Activated T-cell treated with anti-CD3 and anti-CD28 coated beads for 4 hours (primary cell): Measurements from ENCODE around the gene GORASP1.

ENCODE experiments used
- DNase-seq: peaks from one replicate; pipeline ENCODE4 v3.0.0-alpha.2; 2020

GORASP1 gene

DNA sequence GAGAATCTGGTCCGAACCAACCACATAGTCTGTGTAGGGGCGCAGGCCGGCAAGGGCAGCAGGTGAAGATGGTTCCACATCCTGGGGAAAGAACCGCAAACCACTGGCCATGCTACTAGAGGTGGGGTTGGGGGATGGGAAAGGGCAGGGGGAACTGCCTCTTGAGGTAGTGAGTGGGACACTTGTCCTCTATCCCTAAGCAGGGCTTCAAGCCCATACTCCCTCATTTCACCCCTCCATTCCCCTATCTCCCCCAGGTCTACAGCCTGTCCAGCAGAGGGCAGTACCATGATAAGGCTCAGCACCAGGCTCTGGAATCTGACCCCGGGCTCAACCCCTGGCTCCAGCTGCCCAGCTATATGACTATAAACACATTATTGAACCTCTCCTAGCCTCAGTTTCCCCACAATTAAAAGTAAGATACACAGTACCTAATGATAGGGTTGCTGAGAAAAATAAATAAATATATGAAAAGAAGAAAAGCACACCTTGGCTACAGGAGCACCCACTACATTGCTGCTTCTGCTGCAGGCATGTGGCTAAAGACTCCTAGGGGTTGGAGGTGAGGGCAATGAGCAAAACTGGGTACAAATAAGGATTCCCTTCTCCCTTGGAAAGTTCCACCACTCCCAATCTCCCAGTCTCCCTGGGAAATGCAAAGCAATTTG is 6.3 kb downstream of the GORASP1 start:
- peak; percentile 35 for DNase-seq

DNA sequence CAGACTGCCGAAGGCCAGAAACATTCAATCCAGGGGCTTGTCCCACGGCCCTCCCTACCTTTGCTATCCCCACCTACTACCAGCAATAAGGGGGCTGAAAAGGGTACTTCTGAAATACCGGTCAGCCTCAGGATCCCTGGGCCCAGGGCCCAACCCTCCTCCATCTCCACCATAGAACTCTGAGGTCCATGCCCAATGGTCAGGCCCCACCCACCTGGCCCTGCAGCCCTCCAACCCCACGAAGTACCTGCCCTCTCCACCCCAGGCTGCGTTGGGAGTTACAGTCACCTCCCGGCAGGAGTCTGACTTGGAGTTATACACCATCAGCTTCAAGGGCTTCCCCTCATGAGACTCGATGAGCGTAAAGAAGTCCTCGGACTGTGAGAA is 6.9 kb downstream of the GORASP1 start:
- DNase-seq: no peak

DNA sequence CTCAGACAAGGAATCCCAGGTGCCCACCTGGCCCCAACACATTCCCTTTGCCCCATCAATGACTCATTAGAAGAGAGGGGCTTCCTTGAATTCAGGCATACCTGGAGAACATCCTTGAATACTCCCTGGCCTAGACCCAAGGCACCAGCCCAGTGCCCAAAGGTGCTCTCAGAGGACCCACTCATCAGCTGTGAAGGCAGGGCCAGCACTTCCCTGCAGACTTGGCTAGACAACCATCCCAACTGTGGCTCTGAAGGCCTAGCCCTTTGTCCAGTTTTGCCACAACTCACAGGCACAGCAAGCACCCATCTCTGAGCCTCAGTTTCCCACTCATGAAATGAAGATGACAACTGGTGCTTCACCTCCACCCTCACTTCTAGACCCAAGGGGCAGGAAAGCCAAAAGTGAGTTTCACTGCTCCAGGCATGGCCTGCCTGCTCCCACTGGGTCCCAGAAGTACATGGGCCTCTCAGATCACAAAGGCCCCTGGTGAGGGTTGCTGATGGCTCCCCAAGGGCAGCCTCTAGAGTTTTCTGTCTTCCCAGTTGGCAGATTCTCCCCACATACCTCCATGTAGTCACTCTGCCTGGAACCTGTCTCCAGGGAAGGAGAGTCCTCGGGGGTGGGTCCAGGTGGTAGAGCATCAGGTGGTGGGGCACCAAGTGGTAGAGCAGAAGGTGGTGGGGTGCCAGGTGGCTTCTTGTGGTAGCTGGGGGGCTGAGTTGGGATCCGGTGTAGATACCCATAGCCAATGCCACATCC is 7.5 kb downstream of the GORASP1 start:
- no peak for DNase-seq

DNA sequence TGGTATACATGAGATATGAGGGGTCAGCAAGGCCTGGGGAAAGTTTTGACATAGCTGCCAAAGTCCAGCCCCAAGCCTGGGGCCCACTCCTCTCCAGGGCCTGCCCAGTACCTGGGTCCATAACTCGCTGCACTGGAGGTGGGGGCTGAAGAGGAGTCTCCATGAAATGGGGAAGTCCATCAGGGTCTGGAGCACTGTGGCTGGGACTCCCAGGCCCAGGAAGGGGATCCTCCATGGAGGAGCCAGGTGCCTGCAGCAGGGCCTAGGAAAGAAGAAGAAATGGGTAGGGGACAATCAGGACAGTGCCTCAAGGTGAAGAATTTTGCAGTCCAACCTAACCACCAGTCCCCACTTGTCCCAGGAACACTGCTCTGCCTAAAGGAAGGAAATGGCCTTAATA is 8.2 kb downstream of the GORASP1 start:
- no peak for DNase-seq

DNA sequence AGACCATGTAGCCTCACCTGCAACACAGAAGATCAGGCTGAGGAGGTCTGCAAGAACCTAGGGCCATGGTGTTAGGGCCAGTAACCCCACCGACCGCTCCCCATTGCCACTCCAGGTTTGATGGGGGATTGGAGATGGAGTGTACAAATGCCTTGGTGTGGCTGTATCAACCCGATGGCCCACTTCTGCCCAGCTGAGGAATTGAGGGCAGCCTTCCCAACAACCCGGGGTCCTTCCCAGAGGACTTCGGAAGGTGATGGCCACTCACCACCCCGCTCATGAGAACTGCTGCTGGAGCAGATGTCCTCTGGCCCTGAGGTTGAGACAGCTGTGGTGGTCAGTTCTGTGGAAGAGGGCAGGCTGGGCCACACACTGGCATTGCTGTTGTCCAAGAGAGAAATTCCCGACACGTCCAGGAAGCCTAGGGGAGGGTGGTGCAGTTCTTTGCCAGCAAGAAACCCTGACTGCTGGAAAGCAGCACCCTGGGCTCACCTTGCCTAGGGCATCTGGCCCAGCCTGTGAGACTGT is 8.9 kb downstream of the GORASP1 start:
- no peak for DNase-seq

DNA sequence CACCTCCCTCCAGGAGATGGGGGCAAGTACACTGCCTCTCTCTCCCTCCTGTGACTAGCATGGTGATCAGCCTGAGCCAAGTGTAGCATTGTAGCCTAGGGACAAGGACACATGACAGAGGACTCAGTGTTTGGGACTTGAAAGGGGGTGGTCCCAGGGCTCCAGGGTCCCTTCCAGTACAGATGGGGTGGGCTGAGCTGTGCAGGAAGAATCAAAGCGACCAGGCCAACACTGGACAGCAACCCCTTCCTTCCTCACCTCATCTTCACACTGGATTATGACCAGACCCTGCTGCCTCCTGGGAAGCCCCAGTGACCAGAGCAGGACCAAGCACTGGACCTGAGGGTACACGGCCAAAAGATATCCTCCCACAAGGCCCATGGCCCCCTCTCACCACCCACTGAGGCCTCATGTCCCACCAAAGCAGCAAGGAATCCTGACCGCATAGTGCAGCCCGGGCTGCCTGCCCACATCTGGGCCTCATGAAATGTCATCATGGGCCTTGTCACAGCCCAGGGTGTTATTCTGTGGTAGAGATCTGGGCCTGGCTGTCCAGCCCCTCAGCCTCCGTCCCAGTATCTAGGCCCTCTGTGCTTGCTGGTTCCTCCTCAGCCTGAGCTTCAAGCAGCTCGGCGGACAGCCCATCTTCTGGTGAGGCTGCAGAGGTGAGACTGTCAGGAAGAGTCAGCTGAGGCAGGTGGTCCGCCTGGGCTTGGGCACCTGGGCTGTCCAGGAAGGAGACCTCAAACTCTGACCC is 9.5 kb downstream of the GORASP1 start:
- no peak for DNase-seq

DNA sequence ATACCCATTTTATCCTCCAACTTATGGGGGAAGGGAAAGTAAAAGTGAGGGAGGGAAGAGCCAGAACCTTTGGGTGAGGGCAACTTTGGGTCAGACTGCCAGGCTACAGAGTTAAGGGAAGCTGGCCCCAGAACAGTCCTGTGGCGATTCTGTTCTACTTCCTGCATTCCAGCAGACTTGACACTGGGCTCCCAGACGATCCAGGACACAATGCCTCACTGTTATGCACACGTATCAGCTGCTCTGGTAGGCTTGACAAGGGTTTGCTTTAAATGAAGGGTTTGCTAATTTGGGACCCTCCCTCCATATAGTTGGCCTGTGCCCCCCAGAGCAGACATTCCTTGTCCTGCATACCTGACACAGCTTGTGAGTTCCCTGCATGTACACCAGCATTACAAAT is 10.7 kb downstream of the GORASP1 start:
- no peak for DNase-seq

DNA sequence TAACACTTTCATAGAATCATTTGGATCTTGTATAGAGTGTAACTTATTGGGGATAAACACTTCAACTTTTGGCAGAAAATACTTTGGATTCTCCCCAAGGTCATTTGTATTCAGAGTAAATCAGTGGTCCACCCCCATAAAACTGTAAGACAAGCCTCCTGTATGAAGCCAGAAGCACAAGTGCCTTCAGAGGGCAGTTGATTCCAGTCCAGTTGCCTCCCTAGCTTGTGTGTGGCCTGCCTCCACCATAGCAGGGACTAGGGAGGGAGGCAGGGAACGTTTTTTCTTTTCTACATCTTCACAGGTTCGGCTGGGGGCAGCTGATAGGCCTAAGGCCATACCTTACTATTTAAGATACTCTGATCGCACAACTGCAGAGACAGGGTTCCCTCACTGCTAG is 11.6 kb downstream of the GORASP1 start:
- no peak for DNase-seq

DNA sequence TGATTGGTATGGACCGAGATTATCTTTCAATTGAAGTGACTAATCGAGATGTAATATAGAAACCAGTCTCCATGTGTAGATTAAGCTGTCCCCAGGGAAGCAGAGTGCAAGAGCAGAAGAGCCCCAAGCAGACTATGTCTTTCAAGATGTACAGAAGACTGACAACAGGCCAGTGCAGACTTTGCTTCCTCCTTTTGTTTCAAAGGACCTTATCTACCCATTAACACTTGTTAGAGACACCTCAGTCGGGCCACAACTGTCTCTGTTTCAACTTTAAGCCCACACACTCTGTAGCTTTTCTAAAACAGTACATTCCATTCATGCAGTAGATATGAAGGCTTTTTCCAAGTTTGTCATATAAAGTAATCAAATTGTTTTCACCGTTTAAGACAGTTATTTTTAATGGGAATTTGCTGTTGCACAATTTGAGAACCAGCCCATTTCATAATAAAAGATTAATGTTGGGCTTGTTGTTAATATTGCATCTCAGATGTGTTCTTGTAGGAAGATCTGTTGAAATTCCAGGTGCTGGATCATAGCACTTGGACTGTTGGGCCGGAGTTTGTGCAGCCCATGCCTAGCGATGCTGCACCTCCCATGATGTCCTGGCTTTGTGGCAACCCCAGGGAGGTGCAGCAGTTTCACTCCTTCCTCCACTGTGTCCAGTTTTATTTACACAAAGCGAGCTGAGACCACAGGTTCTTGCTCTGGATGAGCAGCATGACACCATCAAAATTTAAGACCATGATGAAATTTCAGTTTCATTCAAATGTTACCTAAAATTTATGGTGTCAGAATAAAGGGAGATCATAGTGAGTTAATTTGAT is 12.4 kb downstream of the GORASP1 start:
- no peak for DNase-seq

DNA sequence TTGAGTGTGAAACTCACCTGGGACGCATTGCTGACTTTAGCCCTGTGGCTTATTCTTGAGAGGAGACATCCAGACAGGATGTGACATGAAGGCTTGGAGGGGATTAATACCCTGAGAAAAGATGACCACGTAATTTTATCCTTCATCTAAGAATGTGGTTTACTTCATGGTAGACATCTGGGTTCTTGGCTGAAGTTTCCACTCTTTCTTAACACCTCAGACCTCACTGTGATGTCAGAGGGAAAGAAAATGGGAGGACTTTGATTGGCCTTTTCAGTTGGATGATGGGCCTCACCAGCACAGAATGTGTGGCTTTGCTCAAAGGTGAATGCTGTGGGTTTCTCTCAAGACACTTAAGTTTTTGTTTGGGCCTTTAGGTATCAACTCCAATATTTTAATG is 16.5 kb downstream of the GORASP1 start:
- no peak for DNase-seq

DNA sequence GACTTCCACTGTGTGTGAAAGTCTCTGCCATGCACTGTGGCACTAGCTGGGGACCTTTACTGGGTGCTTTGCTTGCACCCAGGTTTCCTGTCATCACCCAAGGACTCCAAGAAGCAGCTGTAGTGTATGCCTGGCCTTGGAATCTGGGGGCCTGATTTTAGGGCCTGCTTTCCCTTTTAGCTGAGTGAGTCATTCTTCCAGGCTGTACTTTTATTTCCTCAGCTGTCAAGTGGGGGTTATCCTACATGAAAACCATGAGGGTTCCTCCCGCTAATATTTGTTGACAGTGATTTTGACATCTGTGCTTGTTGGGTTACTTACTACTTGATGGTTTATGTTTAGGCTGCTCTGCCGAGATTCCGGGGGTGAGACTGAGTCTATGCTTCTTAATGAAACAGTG is 18.5 kb downstream of the GORASP1 start:
- DNase-seq: no peak

DNA sequence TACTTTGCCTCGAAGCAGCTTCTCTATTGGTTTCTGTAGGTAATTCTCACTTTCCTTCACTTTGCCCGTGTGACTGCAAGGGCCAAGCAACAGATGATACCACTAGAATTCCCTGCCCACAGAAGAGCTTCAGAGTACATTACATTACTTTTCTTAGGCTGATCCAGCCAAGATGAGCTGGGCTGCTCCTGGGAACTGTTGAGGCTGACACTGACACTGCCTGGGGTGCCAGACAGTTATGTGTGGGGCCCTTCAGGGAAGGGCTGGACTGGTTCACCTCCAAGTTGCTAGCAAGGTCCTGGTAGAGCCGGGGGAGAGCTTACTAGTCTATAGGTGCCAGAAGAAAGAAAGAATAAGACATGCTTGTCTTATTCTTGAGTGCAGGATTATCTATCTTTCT is 19.0 kb downstream of the GORASP1 start:
- DNase-seq: no peak

DNA sequence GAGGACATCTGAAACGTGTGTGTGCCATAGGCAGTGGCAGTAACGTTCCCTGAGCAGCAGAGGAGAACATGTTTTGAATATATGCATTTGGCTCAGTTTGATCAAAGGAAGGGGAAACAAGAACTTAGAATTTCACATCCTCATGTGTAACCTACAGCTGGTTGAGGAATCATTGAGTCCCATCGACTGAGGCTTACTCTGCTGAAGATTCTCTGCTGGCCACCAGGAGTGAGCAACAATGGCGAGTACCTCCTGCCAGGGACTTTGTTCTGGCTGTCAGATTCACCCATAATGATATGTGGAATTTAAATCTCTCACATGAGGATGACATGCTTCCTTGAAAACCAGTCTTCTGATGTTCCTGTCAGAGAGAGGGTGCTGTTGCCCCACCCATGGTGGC is 21.3 kb downstream of the GORASP1 start:
- DNase-seq: no peak

DNA sequence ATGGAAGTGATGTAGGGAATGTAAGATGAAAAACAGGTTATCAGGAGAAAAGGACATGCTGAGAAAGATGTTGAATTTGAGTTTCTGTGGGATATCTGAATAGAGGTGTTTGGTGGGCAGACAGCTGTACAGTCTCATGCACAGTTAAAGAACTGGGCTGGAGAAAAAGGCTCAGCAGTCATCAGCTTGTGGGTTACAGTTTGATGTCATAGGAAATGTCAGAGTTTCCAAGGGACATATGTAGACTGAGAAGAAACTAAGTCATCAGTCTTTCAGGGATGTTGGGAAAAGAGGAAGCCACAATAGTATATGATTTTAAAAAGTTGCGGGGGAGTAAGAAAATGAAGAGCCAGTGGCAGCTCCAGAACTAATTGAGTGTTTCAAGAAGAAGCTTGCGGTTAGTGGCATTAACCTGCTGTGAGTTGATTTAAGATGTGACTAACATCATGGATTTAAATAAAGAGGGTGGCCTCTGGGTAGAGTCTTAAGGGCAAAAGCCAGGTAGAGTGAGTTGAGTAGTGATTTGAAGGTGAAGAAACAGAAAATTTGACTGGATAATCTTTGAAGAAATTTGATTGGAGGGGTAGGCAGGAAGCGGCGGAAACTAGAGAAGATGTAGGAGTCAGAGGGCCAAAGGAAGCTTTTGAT is 24.6 kb downstream of the GORASP1 start:
- no peak for DNase-seq

DNA sequence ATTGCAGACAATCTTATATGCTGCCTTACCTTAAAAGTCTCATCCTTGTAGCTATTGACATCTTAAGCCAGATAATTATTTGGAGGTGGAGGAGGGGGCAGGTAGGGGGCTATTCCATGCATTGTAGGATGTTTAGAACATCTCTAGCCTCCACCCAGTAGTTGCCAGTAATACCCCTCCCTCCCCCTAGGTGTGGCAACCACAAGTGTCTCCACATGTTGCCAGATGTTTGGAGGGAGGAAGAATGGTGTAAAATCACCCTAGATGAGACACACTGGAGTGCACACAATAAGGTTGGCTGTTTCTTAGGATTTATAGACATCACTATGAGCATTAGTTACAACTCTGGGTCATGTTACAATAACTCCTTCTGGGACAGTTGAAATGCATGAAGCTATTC is 27.4 kb downstream of the GORASP1 start:
- no peak for DNase-seq

DNA sequence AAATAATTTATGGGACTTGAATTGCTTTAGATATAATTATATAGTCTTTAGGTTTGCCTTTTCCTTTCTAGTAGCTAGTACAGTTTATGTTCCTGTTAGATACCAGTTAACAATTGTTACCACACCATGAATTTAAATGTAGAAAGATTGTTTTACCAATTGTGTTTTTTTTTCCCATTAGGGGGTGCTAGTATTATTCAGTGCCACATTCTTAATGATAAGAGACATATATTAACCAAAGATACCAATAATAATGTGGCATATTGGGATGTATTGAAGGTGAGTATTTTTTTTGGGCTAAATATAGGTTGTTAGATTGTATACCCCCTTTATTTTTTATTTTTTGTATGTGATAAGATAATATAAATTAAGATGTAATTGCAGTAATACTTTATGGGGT is 27.9 kb downstream of the GORASP1 start:
- DNase-seq: no peak

DNA sequence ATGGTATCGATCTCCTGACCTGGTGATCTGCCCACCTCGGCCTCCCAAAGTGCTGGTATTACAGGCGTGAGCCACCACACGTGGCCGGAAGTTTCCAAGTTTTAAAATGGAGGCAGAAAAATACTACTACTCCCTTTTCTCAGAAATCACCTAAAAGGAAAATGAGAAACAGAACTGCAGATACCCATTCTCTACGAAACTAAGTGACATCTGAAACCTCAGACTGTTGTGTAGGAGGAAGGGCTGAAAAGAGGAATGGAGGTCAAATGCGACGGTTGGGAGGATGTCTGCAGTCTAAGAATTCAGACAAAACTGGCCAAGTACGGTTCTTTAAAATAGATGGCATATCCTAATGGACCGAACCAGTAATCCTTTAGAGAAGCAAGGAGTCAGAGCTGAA is 31.5 kb downstream of the GORASP1 start:
- DNase-seq: no peak

DNA sequence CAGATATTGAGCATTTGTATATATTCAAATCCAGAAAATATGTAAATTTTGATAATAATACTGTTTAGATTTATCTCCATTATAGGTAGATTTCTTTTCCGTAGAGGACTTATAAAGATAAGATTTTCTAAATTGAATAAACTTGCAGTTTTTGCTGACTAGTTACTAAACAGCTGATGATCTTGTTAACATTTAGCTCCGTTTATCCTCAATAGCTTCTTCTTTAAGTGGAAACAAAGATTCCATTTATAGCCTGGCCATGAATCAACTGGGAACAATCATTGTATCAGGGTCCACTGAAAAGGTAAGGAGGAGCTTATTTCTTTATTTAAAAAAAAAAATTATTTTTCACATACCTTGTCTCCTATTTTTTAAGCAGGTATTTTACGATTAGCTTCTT is 38.9 kb downstream of the GORASP1 start:
- DNase-seq: no peak

DNA sequence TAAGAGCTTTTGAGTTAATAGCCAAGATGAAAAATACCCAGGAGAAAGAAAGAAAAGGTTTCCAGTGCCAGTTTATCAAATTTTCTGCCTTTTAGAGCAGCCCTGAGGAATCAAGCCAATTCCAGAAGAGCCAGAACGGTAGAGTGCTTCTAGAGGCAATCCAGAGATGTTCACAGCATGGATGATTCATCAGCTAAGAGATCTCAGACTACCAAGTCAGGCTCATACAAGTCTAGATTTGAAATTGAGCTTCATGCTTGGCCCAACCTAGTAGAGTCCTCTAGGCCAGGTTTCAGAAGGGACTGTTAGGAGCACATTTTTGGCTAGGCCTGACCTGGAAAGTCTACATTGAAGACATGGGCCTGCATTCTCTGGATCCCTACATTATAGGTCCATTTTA is 40.1 kb downstream of the GORASP1 start:
- no peak for DNase-seq

DNA sequence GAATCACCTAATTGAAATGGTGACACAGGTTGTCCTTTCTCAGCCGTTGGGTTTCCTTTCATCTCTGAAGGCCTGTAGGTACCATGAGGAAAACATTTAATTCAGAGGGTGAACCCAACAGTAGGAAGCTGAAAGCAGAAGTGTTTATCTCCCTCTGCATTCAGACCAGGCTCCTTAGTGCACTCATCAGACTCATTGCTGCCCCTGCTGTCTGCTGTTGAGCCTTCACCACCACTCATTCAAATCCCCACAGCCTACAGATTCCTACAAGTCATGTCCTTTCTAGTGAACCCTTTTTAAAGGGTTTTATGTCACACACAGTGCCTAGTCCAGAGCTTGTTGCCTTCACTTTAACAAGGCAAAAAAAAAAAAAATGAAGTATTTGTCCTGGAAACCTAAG is 42.2 kb downstream of the GORASP1 start:
- DNase-seq: no peak

DNA sequence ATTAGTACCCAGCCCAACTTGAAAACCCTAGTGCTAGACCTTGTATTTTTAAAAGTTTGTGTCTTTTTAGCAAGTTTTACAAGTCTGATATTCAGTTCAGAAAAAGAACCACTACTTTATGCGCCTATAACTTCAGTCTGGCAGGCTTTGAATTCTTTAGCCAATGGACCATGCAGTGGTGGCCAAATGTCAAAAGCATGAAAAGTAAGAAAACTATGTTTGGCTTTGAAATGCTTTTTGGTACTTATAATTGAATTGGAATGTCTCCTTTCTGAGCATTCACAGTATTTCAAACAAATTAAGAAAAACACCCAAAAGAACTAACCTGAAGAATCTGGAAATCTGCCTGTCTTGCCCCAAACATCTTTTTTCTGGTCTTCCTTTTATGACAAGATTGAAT is 42.8 kb downstream of the GORASP1 start:
- no peak for DNase-seq

DNA sequence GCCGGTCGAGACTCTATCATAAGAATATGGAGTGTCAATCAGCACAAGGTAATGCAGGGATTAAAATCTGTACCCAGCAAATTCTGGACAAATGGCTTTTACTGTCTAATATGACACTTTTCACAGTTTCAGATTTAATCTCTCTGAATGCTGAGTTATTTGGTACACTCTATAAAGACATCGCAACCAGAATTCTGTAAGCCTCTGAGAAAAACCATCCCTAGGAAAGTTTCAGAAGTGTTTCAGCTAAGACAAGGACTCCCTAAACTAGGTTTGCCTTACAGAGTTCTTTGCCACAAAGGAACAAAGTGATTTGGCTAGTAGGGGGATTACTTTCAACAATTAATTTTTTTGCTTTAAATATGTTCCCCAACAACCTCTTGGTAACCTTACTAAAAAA is 44.3 kb downstream of the GORASP1 start:
- no peak for DNase-seq

DNA sequence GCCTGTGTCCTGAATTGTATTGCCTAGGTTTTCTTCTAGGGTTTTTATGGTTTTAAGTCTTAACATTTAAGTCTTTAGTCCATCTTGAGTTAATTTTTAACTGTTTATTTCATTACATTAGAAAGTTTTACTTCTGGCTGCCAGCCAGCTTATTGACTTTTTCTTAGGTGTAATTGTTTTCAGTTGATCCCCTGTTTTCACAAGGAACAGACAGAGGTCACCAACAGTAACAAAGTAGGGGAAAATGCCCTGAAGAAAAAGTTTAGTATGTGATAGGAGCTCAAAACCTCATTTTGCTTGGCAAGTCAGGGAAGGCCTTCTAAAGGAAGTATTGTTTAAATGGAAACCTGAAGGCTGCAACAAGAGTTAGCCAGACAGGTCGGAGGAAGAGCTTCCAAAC is 45.2 kb downstream of the GORASP1 start:
- no peak for DNase-seq
